Right lobe of liver (tissue), 6 donors: ENCODE measurements around the gene MOV10. TPM values are rescaled to one million over a fixed set of nuclear protein-coding genes. Genes with fewer than 3 reads are reported as not detected.

Experiments
- ATAC-seq, 4 donors: fragments of 200-7000 bp; cut with Tn5 transposase; one replicate each; pipeline ENCODE4 v1.9.1; 2020; ENCODE audit warnings: mild to moderate bottlenecking in 4 of 4, moderate library complexity in 4 of 4
- DNase-seq, 3 donors: peaks; one replicate each; pipeline ENCODE4 v3.0.0-alpha.2; 2020
- H3K27ac ChIP-seq, 3 donors: fragments of 200-600 bp; one replicate each; pipeline ENCODE4 v1.8.0; 2022
- H3K27me3 ChIP-seq, 2 donors: fragments of 200-600 bp; one replicate each; pipeline ENCODE4 v1.8.0; 2022
- H3K36me3 ChIP-seq, 4 donors: fragments of 200-600 bp; sonication (generic) in 1 of 4; one replicate each; pipeline versions ENCODE4 v1.5.1 to v1.8.0; 2017 to 2022; ENCODE audit warnings: control low read depth in 1 of 4
- H3K4me1 ChIP-seq, 4 donors: fragments of 200-600 bp; sonication (generic) in 1 of 4; one replicate each; pipeline versions ENCODE4 v1.5.1 to v1.8.0; 2017 to 2022; ENCODE audit warnings: control low read depth in 1 of 4
- H3K4me3 ChIP-seq, 3 donors: fragments of 200-600 bp; one replicate each; pipeline ENCODE4 v1.8.0; 2022
- H3K9me3 ChIP-seq, 4 donors: fragments of 200-600 bp; sonication (generic) in 1 of 4; one replicate each; pipeline versions ENCODE4 v1.5.1 to v1.8.0; 2017 to 2022; ENCODE audit warnings: control low read depth in 1 of 4
- CTCF ChIP-seq, 4 donors: fragments of 200-600 bp in 3 of 4; fragments of 450-650 bp in 1 of 4; IDR thresholded peaks; one replicate each; pipeline versions ENCODE4 v1.5.1 to v1.8.0; 2016 to 2022; ENCODE audit warnings: antibody characterized with exemption in 4 of 4, mild to moderate bottlenecking in 2 of 4
- POLR2A ChIP-seq: fragments of 450-650 bp; IDR thresholded peaks from one replicate; pipeline ENCODE4 v1.6.1; 2017; ENCODE audit warnings: antibody characterized with exemption, mild to moderate bottlenecking
- WGBS: methylation state at CpG from one replicate; pipeline ENCODE4 v1.1.6; 2018; ENCODE audit warnings: low coverage, low lambda C conversion rate; ENCODE audit not compliant: insufficient coverage; ENCODE audit errors: missing lambda C conversion rate; 5-methylcytosine and 5-hydroxymethylcytosine counted together
- intact Hi-C, 2 donors: fragments of 100-400 bp; cut with DNase I; formaldehyde crosslinking; loops; one replicate each; pipeline versions ENCODE4 v1.11.2 to v1.14.1; 2022
- total RNA-seq, 6 experiments: library from RNA; depleted of rRNA in 2 of 6; stranded (reverse); fragments of >200 nt in 2 of 6; fragmentation: NEBNext Ultra II Directional in 3 of 6; extraction: Animal tissue kit (Norgen Biotek cat#: 25700) in 3 of 6; gene quantifications; one replicate each; pipeline versions ENCODE4 v1.1.0 to v1.2.4, GENCODE V29; 2016 to 2023
- donor health status: DM: no; HTN: yes; CAD: no.
- donor health status: DM: no; HTN: no; CAD: no.
- donor health status: DM: no; HTN: no; CAD: no.
- donor health status: DM: no; HTN: yes; CAD: no.
- donor health status: DM: no; HTN: yes; CAD: no.

Gene MOV10
- total RNA-seq, 6 experiments from 2014 or later: 32.3 to 55.8 (median 46.2) TPM

DNA sequence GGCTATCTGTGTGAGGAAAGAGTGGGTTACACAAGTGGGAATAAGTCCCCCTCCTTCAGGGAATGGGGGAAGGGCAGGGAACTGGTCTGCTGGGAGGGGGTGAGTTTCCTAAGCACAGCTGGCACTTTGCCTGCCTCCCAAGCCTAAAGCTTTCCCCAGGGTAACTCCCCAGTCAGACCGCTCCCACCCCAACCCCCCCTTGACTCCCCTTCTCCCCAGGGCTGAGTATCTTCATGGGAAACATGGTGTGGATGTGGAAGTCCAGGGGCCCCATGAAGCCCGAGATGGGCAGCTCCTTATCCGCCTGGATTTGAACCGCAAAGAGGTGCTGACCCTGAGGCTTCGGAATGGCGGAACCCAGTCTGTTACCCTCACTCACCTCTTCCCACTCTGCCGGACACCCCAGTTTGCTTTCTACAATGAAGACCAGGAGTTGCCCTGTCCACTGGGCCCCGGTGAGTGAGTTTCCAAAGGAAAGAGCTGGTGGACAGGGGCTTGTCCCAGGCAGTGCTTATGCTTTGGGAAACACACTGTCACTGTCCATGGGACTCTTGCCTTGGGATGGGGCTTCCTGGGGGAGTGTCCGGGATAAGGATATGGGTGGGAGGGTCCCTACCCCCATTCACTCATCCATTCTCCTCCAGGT lies 14.9 kb downstream of the MOV10 start:
- Histone ChIP-seq H3K27ac (no peak overlapping the region), H3K27me3 (no peaks in the 10 kb centered on the region), H3K4me1 (no peaks in the 10 kb centered on the region), H3K36me3 (peaks cover 0 to 36% (median 13%) of the 10 kb centered on the region in 4 donors), H3K9me3 (no peaks in the 10 kb centered on the region), H3K4me3 (no peak overlapping the region)
- no peak for ATAC-seq
- intact Hi-C loops: no loop called here
- TF ChIP-seq POLR2A (no peak), CTCF (IDR thresholded peaks at IDR 0.05) (no peak)
- no CpG with 5 or more reads among the region's 9 CpGs for WGBS
- no peak for DNase-seq

GRCh38 chr1:112689842-112690237 lies 15.4 kb downstream of the MOV10 start:
- Histone ChIP-seq H3K4me1 (no peaks in the 10 kb centered on the region), H3K4me3 (no peak overlapping the region), H3K36me3 (peaks cover 0 to 41% (median 14%) of the 10 kb centered on the region in 4 donors), H3K27me3 (no peaks in the 10 kb centered on the region), H3K9me3 (no peaks in the 10 kb centered on the region), H3K27ac (no peak overlapping the region)
- ATAC-seq (no peak), DNase-seq (no peak)
- intact Hi-C loops: loop anchor here in 1 of 2 donors (10.0 kb wide), 1 partner anchor 305 kb away; no protein-coding TSS in a partner anchor
- TF ChIP-seq CTCF (IDR thresholded peaks at IDR 0.05): no peak
- TF ChIP-seq POLR2A: no peak
- WGBS: 85% methylated on average over 4 of the region's 11 CpGs

DNA sequence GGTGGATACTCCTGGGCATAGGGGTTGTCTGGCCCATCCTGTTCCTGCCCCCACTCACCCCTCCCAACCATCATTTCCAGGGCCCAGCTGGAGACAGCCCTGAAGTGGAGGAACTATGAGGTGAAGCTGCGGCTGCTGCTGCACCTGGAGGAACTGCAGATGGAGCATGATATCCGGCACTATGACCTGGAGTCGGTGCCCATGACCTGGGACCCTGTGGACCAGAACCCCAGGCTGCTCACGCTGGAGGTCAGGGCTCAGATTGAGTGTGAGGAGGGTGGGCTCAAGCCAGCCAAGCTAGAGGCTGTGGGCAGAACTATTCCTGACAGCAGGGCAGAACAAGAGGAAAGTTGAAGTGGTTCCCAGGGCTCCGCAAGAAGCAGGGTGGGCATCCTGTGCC lies 18.2 kb downstream of the MOV10 start:
- no peak overlapping the region for H3K27ac ChIP-seq
- WGBS: no CpG with 5 or more reads among the region's 5 CpGs
- H3K27me3 ChIP-seq: no peaks in the 10 kb centered on the region
- no peak overlapping the region for H3K4me3 ChIP-seq
- peaks cover 0 to under 1% (median 0%) of the 10 kb centered on the region in 4 donors for H3K4me1 ChIP-seq
- intact Hi-C loops: loop anchor here in 1 of 2 donors (10.0 kb wide), 1 partner anchor 308 kb away; no protein-coding TSS in a partner anchor
- no peaks in the 10 kb centered on the region for H3K9me3 ChIP-seq
- TF ChIP-seq POLR2A (no peak), CTCF (IDR thresholded peaks at IDR 0.05) (no peak)
- ATAC-seq (no peak), DNase-seq (no peak)
- H3K36me3 ChIP-seq: peaks cover 0 to 41% (median 14%) of the 10 kb centered on the region in 4 donors

DNA sequence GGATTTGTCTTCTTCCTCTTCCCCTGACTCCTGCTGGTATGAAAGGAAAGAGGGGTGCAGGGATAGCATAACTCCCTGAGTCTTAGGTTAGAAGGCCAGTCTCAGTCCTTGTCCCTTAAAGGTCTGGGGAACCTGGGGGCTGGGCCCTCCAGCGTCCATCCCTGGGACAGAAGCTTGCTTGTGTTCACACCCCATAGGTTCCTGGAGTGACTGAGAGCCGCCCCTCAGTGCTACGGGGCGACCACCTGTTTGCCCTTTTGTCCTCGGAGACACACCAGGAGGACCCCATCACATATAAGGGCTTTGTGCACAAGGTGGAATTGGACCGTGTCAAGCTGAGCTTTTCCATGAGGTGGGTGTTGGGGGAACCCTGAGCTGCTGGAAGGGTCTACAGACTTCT lies 19.4 kb downstream of the MOV10 start:
- DNase-seq: no peak
- Histone ChIP-seq H3K4me1 (peaks cover 0 to 11% (median 7%) of the 10 kb centered on the region in 4 donors), H3K27ac (no peak overlapping the region), H3K27me3 (no peaks in the 10 kb centered on the region), H3K4me3 (no peak overlapping the region), H3K9me3 (no peaks in the 10 kb centered on the region), H3K36me3 (peaks cover 0 to 41% (median 14%) of the 10 kb centered on the region in 4 donors)
- WGBS: no CpG with 5 or more reads among the region's 6 CpGs
- intact Hi-C loops: loop anchor here in 1 of 2 donors (10.0 kb wide), 1 partner anchor 309 kb away; no protein-coding TSS in a partner anchor
- ATAC-seq: no peak
- TF ChIP-seq CTCF (IDR thresholded peaks at IDR 0.05) (no peak), POLR2A (no peak)
